Ectodermal cell (in vitro differentiated cells): Measurements from ENCODE around the gene ZNF565. TPM values are rescaled to one million over a fixed set of nuclear protein-coding genes. Genes with fewer than 3 reads are reported as not detected.

Experiments
- H3K27ac ChIP-seq: 2 replicates; pipeline ENCODE4 v1.7.0; 2013; ENCODE audit warnings: mild to moderate bottlenecking, low read depth, low read length; ENCODE audit not compliant: insufficient read depth, poor library complexity, severe bottlenecking
- H3K27me3 ChIP-seq: 2 replicates; pipeline ENCODE4 v1.7.0; 2013; ENCODE audit warnings: mild to moderate bottlenecking, low read length; ENCODE audit not compliant: insufficient read depth, control insufficient read depth, poor library complexity, severe bottlenecking
- H3K36me3 ChIP-seq: one replicate; pipeline ENCODE4 v1.7.0; 2013; ENCODE audit warnings: low read length; ENCODE audit not compliant: control insufficient read depth, insufficient read depth
- H3K4me1 ChIP-seq: one replicate; pipeline ENCODE4 v1.7.0; 2013; ENCODE audit warnings: low read length; ENCODE audit not compliant: control insufficient read depth, insufficient read depth
- H3K4me3 ChIP-seq: 2 replicates; pipeline ENCODE4 v1.7.0; 2013; ENCODE audit warnings: low read depth, low read length, control low read depth; ENCODE audit not compliant: insufficient read depth
- H3K9me3 ChIP-seq: 2 replicates; pipeline ENCODE4 v1.7.0; 2013; ENCODE audit warnings: mild to moderate bottlenecking, low read length, moderate library complexity; ENCODE audit not compliant: control insufficient read depth
- WGBS, 2 experiments: methylation state at CpG; one replicate each; pipeline ENCODE4 v1.1.7; 2013; ENCODE audit warnings: missing lambda C conversion rate in 2 of 2; 5-methylcytosine and 5-hydroxymethylcytosine counted together
- polyA plus RNA-seq, 4 experiments: library from polyadenylated mRNA; stranded (reverse); fragments of 50-300 nt; gene quantifications; one replicate each; pipeline ENCODE4 v1.2.3, GENCODE V29; 2013

ZNF565 gene
- 5.1 TPM for polyA plus RNA-seq (2013, experiment 1 of 4)
- 3.4 TPM for polyA plus RNA-seq (2013, experiment 2 of 4)
- polyA plus RNA-seq (2013, experiment 3 of 4): 3.2 TPM
- polyA plus RNA-seq (2013, experiment 4 of 4): 3.8 TPM

DNA sequence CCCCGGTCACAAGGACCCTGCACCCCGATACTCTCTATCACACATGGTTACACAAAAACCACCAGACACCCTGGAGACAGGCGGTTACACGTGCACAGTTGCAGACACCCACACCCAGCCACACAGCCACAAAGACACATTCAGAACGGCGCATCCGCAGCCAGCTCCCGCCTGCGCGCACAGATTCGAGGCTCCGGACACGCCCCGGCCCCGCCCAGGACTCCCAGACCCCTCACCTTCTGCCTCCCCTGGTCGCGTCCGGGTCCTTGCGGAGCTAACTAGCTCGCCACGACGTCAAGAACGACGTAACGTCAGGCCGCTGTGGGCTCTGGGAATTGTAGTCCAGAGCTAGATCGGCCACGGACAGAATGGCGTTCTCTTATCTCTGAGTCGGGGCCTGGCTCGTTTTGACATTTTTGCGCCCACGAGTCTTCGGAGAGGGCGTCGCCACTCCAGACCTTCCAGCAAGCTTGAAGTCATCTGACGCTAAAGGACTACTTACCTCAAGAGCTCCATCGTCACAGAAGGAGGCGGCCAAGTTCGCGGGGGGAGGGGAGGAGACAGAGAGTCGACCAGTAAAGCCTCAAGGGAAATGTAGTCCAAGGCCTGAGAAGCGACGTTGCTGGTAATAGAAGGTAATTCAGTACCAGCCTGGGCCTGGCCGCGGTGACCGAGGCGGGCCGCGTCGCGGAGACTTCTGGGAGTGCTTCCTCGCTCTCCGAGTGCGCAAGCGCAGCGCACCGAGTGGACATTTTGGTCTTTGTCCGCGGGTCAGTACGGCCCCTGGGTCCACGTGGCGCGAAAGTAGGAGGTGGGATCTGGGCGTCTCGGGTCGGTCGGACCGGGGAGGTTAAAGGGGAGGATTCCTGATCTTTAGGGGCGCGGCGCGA, at the start of gene ZNF565, which contains the start of gene ZNF146:
Gene ZNF565 (minus strand): TSS at position 280 of the 890 bp plus-strand sequence. CDS start 12,680 bp downstream, outside the sequence.
Gene ZNF146 (plus strand): TSS at position 721 of the 890 bp plus-strand sequence. CDS start 21,335 bp downstream, outside the sequence.
- Histone ChIP-seq H3K27ac (peak within 1 kb of the TSS; percentile 95), H3K36me3 (peaks cover 3% of the 10 kb centered on the region), H3K4me1 (peaks cover 5% of the 10 kb centered on the region), H3K9me3 (no peaks in the 10 kb centered on the region), H3K27me3 (no peaks in the 10 kb centered on the region), H3K4me3 (peak within 1 kb of the TSS; percentile 95)
- 0% methylated on average over 73 of the region's 73 CpGs for WGBS, 2 experiments

- Histone ChIP-seq H3K4me1 (no peaks in the 10 kb centered on the region), H3K9me3 (no peaks in the 10 kb centered on the region), H3K27me3 (no peaks in the 10 kb centered on the region), H3K27ac (no peak overlapping the region), H3K36me3 (peaks cover 4% of the 10 kb centered on the region), H3K4me3 (no peak overlapping the region)
- WGBS, 2 experiments: 96 to 97% methylated on average over 20 of the region's 20 CpGs
Measured at GRCh38 chr19:36259211-36259610, 44.7 kb upstream of the ZNF565 start.

DNA sequence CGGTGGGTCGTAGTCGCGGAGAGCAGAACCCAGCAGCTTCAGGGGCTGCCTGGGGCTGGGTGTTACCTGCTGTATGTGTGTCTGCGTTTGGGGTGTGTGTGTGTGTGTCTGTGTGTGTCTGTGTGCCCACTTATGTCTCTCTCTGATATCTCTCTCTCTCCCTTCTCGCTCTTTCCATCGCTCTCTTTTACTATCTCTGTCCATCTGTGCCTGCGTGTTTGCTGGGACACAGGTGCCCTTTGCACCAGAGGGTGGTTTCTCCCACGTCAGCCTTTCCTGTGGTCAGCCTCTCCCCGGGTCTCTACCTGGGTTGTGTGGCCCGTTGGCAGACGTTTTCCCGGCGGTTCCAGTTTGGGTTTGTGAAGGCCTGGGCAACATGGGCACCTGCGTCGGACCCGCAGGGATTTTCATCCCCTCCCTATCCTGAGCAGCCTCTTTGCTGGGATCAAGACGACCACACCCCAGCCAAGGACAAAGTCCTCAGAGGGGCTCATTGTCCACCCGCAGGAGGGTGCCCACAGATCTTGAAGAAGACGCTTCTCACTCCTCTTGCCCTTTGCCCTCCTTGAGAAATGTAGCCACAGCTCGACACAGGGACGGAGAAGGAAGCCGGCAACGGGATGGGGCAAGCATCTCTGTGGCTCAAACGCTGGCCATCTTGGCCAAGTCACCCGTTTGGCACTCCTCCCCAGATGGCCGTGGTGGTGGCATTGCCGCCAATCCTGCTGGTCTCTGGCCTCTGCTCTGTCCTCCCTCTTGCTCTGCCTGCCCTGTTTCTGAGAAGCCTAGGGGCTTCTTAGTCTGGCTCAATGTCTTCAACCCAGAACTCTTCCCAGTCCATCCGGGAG, 43.8 kb upstream of the ZNF565 start:
- Histone ChIP-seq H3K4me3 (peak overlapping the region; percentile 43), H3K36me3 (peaks cover 4% of the 10 kb centered on the region), H3K27ac (no peak overlapping the region), H3K27me3 (no peaks in the 10 kb centered on the region), H3K9me3 (no peaks in the 10 kb centered on the region), H3K4me1 (no peaks in the 10 kb centered on the region)
- 89 to 92% methylated on average over 29 of the region's 29 CpGs for WGBS, 2 experiments

- Histone ChIP-seq H3K4me1 (no peaks in the 10 kb centered on the region), H3K9me3 (no peaks in the 10 kb centered on the region), H3K27ac (no peak overlapping the region), H3K27me3 (no peaks in the 10 kb centered on the region), H3K4me3 (peak overlapping the region; percentile 43), H3K36me3 (peaks cover 4% of the 10 kb centered on the region)
- 22 to 24% methylated on average over 37 of the region's 37 CpGs for WGBS, 2 experiments
Measured at GRCh38 chr19:36257520-36257876, 43.0 kb upstream of the ZNF565 start.

- Histone ChIP-seq H3K27ac (no peak overlapping the region), H3K4me3 (peak overlapping the region; percentile 43), H3K4me1 (no peaks in the 10 kb centered on the region), H3K9me3 (no peaks in the 10 kb centered on the region), H3K27me3 (no peaks in the 10 kb centered on the region), H3K36me3 (peaks cover 4% of the 10 kb centered on the region)
- 72 to 73% methylated on average over 42 of the region's 42 CpGs for WGBS, 2 experiments
Measured at GRCh38 chr19:36256853-36257519, 42.5 kb upstream of the ZNF565 start.

DNA sequence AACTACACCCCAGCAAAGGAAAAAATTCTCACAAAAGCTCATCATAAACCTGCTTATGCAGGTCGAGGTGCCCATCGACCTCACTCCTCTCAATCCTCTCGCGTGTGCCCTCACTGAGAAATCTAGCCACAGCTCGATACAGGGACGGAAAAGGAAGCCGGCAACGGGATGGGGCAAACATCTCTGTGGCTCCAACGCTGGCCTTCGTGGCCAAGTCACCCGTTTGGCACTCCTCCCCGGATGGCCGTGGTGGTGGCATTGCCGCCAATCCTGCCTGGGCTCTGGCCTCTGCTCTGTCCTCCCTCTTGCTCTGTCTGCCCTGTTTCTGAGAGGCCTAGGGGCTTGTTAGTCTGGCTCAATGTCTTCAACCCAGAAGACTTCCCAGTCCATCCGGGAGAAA, 41.6 kb upstream of the ZNF565 start:
- H3K27me3 ChIP-seq: no peaks in the 10 kb centered on the region
- WGBS, 2 experiments: 94 to 97% methylated on average over 15 of the region's 15 CpGs
- peaks cover 4% of the 10 kb centered on the region for H3K36me3 ChIP-seq
- no peaks in the 10 kb centered on the region for H3K9me3 ChIP-seq
- H3K4me3 ChIP-seq: no peak overlapping the region
- no peaks in the 10 kb centered on the region for H3K4me1 ChIP-seq
- H3K27ac ChIP-seq: no peak overlapping the region

GRCh38 chr19:36255316-36255715, 40.9 kb upstream of the ZNF565 start:
- Histone ChIP-seq H3K36me3 (peaks cover 4% of the 10 kb centered on the region), H3K4me3 (no peak overlapping the region)
- WGBS, 2 experiments: 94 to 95% methylated on average over 28 of the region's 28 CpGs

GRCh38 chr19:36254848-36255247, 40.4 kb upstream of the ZNF565 start:
- Histone ChIP-seq H3K36me3 (peaks cover 4% of the 10 kb centered on the region), H3K9me3 (no peaks in the 10 kb centered on the region), H3K27me3 (no peaks in the 10 kb centered on the region), H3K27ac (no peak overlapping the region), H3K4me1 (no peaks in the 10 kb centered on the region), H3K4me3 (no peak overlapping the region)
- WGBS, 2 experiments: 96% methylated on average over 11 of the region's 11 CpGs

More at GRCh38 chr19:36255316-36255715, 40.9 kb upstream of the ZNF565 start:
- H3K9me3 ChIP-seq: no peaks in the 10 kb centered on the region
- H3K27me3 ChIP-seq: no peaks in the 10 kb centered on the region
- no peak overlapping the region for H3K27ac ChIP-seq
- H3K4me1 ChIP-seq: no peaks in the 10 kb centered on the region

DNA sequence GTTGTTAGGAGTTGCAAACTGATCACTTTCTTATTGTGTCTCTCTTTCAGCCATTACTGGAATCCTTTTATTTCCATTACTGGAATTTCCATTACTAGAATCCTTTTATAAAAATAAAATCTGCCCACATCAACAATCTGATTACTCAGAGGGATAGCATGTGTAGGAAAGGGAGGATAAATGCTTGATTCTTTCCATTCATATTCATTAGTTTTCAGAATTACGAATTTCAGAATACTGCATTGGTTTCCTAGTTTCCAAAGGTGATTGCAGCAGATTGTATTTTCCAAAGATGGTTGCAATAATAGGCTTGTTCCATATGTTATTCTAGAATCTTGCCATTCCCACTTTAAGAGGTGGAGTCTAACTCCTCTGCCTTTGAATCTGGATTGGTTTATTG, 37.6 kb upstream of the ZNF565 start:
- Histone ChIP-seq H3K27ac (no peak overlapping the region), H3K4me3 (no peak overlapping the region), H3K36me3 (peaks cover 4% of the 10 kb centered on the region), H3K4me1 (no peaks in the 10 kb centered on the region), H3K9me3 (no peaks in the 10 kb centered on the region), H3K27me3 (no peaks in the 10 kb centered on the region)
- WGBS, 2 experiments: 91 to 92% methylated on average over 1 of the region's 1 CpG
